HG02943 (cell line): ENCODE results near the gene ADGRD1.
"Not testable (repeated sequence)": the region's sequence is repeated elsewhere in the genome, so short reads cannot be mapped to it uniquely, and the experiment has no call there.

ENCODE experiments used
- ATAC-seq: cut with Tn5 transposase; IDR thresholded peaks from one replicate; pipeline ENCODE4 v1.9.1; 2021; ENCODE audit warnings: mild to moderate bottlenecking, low read depth, moderate library complexity; ENCODE audit not compliant: unreplicated experiment

ADGRD1 gene

GRCh38 chr12:131066207-131066885 lies 112.6 kb downstream of the ADGRD1 start:
- no peak for ATAC-seq

- no peak for ATAC-seq
These were observed 113.3 kb downstream of the ADGRD1 start for GRCh38 chr12:131066886-131067490.

- no peak for ATAC-seq
These were observed 114.5 kb downstream of the ADGRD1 start for GRCh38 chr12:131067981-131068851.

- ATAC-seq = not testable (repeated sequence)
These were observed 115.4 kb downstream of the ADGRD1 start for GRCh38 chr12:131068926-131069720.

- not testable (repeated sequence) for ATAC-seq
These were observed 116.4 kb downstream of the ADGRD1 start for GRCh38 chr12:131070136-131070535.

- not testable (repeated sequence) for ATAC-seq
These were observed 117.0 kb downstream of the ADGRD1 start for GRCh38 chr12:131070668-131071067.

GRCh38 chr12:131071234-131071820 lies 117.6 kb downstream of the ADGRD1 start:
- ATAC-seq = not testable (repeated sequence)

GRCh38 chr12:131071950-131072349 lies 118.2 kb downstream of the ADGRD1 start:
- ATAC-seq = not testable (repeated sequence)

- no peak for ATAC-seq
These were observed 118.9 kb downstream of the ADGRD1 start for GRCh38 chr12:131072451-131073230.

GRCh38 chr12:131074221-131075083 lies 120.7 kb downstream of the ADGRD1 start:
- no peak for ATAC-seq

GRCh38 chr12:131075194-131075593 lies 121.5 kb downstream of the ADGRD1 start:
- ATAC-seq = no peak

GRCh38 chr12:131075611-131076010 lies 121.9 kb downstream of the ADGRD1 start:
- ATAC-seq = no peak

- ATAC-seq = no peak
These were observed 122.6 kb downstream of the ADGRD1 start for GRCh38 chr12:131076296-131076695.

- ATAC-seq = no peak
These were observed 123.4 kb downstream of the ADGRD1 start for GRCh38 chr12:131076791-131077747.

GRCh38 chr12:131077931-131078391 lies 124.3 kb downstream of the ADGRD1 start:
- ATAC-seq = no peak

- no peak for ATAC-seq
These were observed 128.8 kb downstream of the ADGRD1 start for GRCh38 chr12:131082290-131083194.
